ENCODE results near the gene ARL3. TPM values are rescaled to one million over a fixed set of nuclear protein-coding genes. Genes with fewer than 3 reads are reported as not detected.
A peak's percentile ranks its signal among the peaks of the same experiment; 100 is the strongest.
"Not testable (repeated sequence)": the region's sequence is repeated elsewhere in the genome, so short reads cannot be mapped to it uniquely, and the experiment has no call there.

ARL3 gene
- total RNA-seq, 1 experiment from 2014 or later = 10.4 TPM

DNA sequence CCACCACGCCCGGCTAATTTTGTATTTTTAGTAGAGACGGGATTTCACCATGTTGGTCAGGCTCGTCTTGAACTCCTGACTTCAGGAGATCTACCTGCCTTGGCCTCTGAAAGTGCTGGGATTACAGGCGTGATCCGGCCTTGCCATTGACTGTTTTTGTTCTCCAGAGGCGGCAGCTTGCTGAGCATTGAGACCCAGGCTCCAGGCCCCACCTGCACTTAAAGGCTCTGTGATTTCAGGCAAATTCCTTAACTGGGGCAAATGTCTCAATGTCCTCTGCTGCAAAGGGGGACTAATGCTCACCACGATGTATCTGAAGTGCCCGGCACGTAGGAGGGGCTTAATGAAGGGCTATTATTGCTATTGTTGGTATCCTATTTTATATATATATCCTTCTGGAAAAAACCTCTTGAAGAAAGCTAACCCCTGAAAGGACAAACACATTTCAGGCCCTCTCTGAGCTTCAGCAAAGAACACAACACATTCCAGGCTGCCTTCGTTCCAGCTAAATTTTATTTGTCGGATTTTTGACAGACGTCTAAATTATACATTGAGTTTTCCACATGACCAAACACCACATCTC is 40.9 kb downstream of the ARL3 start:
- no peak for DNase-seq (ENCODE audit: low spot score)

DNA sequence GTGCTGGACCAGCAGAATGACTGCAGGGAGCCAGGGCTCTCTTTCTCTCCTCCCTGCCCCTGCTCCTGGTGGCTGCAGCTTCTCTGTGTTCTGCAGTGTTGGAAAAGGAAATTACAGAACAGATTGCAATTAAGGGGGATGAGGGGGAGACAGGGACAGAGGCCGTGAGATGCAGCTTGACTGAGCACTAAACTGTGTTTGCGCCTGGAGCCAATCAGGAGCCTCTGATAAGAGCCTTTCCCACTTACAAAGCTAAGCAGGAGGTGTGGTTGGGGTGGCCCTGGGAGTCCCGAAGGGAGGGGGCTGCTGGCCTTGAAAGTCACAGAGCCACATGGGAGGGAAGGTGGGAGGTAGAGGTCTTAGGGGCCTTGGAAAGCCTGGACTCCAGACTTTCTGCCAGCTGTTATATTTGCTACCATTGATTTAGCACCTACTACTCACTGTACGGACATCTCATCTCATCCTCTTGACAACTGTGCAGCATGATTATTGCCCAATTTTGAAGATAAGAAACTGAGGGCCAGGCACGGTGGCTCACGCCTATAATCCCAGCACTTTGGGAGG is 43.2 kb downstream of the ARL3 start:
- DNase-seq (ENCODE audit: low spot score) = no peak

DNA sequence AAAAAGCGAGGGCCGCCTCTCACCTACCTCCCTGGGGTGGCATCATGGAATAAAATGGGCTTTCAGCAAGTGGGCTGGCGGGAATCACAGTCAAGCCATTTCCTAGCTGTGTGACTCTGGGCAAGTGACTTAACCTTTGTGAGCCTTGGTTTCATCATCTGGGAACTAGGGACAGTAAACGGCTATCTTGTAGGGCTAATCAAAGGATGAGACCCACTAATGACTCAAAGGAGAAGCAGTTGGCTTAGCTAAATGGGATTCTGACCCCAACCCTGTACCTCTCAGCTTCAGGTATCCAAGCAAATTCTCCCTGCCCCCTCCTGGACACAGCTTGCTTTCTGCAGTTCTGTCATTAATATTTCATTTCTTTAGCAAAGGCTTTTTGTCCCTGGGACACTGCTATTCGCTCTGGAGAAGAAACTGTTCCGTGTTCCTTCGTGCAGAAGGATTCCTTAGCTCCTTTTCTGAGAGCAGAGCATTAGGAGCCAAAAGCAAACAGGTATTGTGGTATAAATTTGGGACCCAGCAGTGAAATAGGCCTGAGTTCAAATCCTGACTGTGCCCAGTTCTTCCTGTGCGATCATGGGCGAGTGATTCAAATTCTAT is 44.0 kb downstream of the ARL3 start:
- no peak for DNase-seq (ENCODE audit: low spot score)

DNA sequence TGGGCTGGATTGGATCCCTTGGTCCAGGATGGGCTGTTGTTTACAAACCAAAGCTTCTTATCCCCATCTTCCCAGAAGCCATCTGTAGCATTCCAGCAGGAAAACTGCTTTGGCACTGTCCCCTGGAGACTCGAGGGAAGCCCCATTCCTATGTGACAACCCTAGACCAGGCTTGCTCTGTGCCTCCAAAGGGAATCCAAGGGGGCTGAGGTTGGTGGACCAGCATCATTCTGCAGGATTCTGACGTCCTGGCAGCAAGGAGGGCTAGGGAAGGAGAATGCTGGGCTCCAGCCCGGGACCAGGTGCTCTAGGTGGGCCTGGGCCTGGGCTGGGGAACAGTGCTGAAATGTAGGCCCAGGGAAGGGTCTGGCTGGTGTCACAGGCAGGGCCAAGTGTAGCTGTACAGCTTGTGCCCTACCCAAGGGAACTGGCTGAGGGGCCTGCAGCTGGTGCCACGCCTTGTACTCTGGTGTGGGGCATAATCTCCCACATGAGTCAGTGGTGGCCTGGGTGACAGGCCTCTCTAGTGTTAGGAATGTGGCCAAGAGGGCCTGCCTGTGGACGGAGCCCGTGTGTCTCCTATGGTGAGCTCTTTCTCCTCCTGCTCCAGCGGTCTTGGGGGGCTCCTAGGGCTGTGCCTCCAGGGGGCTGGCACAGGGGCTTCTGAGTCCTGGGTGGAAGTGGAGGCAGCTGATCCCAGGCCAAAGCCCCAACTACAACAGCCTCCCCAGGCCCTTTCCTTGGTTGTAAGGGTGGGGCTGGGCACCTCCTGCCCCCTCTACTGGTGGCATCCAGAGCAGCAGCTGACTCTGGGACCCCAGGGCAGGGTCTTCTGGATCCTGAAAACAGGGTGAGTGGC is 44.8 kb downstream of the ARL3 start:
- peak; percentile 45 for DNase-seq (ENCODE audit: low spot score)

DNA sequence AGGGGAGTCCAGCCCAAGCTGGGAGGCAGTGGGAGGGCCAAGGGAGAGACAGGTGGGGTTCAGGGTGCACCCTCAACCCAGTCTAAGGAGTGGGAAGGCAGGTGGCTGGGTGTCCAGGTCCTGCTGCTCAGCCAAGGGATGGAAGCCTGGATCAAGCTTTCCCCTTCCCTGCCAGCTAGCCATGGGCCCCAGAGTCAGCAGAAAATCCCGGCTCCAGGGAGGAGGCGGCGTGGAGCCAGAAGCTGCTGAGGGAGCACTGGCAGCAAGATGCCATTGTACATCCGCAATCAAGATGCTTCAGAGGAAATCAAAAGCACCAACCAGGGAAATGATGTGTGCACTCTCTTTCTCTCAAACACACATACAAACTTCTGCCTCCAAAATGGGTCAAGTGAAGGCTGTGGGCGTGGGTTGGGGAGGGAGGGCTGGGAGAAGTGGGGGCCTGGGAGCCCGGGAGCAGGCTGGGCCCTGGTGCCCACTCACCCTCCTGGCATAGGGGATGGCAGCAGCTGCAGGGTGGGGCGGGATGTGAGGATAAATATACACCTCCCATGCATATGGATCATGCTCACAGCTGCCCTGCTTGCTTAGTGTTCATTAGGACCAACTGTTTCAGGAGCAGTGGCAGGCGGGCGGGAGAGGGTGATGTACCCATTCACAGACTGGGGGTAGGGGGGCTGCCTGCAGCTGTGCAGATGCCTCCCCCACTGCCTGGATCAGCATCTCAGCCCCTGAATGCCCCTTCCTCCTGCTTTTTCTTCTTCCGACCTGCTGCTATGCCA is 45.7 kb downstream of the ARL3 start:
- DNase-seq (ENCODE audit: low spot score) = no peak

DNA sequence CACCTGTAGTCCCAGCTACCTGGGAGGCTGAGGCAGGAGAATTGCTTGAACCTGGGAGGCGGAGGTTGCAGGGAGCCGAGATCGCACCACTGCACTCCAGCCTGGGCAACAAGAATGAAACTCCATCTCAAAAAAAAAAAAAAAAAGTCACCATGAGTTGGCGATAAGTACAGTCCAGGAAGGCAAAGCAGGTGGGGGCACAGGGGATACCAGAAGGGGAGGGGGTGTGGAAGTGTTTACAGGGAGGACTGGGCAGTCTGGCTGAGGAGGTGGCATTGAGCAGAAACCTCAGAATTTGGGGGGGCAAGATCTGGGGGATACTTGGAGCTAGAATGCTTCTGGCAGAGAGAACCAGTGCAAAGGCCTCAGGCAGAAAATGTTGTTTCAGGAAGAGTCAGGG is 46.8 kb downstream of the ARL3 start:
- not testable (repeated sequence) for DNase-seq (ENCODE audit: low spot score)

DNA sequence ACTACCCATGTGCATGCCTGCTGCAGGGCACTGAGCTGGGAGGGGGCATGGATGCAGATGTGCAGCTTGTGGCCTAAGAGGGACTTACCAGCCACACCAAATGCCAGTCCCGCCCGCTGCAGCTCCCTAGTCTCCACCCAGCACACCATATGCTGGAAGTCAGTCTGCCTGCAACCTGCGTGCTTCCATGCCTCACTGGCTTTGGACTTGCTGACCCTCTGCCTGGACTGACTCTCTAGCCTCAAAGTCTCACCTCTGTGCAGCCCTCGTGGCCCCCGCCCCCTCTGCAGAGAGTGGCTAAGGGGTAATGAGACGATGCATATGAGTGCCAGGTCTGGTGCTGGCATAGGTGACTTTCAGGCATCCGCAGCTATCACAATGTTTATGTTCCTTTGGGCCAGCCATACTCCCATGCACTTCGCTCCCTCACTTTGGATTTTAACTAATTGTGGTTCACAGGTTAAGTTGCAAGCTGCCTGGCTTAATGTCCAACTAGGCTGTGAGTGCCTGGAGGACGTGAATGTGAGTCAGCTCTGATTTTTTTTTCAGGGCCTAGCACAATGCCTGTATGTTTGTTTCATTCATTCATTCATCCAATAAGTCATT is 48.2 kb downstream of the ARL3 start:
- DNase-seq (ENCODE audit: low spot score) = no peak

DNA sequence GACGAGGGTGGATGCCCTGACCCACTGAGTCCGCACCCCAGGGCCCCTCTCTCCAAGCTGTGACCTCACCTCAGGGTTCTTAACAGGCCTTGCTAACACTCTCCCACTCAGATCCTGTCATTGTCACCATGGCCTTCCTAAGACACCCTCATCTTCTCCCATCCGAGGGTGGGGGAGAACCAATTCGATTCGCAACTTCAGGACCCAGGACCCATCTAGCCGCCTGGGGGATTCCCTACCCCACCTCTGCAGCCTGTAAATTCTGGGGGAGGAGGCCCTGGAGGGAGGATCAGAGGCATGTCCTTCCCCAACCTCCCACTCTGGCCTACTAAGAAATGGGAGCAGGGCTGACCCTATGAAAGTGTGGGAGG is 52.6 kb downstream of the ARL3 start:
- DNase-seq (ENCODE audit: low spot score) = no peak

DNA sequence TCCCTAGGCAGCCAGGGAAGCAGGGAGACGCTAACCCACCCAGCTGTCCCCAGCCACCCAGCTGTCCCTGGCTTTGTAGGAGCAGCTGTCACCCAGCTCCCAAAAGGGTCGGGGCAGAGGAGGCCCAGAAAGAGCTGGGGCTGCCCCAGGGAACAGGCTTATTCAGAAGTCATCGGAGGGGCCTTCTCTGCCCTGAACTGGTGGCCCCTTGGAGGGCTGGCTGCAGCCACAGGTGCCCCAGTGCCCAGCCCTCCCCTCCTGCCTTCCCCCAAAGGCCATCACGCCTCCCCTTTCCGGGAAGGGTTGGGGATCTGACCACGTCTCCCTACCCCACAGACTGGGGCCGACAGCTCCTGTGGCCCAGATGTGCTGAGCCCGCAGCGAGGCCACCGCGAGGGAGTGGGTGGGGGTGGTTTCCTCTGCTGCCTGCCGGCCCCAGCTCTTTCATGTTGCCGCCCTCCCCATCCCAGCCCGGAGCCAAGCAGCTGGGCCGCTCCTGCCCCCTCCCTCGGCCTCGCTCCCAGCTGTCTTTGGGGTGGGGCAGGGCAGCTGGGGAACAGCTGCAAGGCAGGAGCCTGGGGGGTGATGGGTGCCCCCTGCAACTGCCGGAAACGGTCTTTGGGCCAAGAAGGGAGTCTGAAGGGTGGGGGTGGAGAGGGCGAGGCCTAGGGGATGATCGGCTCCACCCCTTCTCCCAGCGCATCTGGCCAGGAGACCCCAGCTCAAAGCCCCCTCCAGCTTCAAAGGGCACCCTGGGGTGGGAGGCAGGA is 53.1 kb downstream of the ARL3 start:
- DNase-seq (ENCODE audit: low spot score) = no peak

DNA sequence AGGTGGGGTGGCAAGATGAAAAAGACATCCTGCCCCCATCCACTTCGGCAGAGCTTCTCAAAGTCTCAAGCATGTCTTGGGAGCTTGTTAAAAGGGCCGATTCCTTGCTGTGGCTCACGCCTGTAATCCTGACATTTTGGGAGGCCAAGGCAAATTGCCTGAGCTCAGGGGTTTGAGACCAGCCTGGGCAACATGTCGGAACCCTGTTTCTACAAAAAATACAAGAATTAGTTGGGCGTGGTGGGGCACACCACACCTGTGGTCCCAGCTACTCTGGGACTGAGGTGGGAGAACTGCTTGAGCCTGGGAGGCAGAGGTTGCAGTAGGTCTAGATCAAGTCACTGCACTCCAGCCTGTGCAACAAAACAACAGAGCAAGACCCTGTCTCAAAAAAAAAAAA is 55.4 kb downstream of the ARL3 start:
- no peak for DNase-seq (ENCODE audit: low spot score)

DNA sequence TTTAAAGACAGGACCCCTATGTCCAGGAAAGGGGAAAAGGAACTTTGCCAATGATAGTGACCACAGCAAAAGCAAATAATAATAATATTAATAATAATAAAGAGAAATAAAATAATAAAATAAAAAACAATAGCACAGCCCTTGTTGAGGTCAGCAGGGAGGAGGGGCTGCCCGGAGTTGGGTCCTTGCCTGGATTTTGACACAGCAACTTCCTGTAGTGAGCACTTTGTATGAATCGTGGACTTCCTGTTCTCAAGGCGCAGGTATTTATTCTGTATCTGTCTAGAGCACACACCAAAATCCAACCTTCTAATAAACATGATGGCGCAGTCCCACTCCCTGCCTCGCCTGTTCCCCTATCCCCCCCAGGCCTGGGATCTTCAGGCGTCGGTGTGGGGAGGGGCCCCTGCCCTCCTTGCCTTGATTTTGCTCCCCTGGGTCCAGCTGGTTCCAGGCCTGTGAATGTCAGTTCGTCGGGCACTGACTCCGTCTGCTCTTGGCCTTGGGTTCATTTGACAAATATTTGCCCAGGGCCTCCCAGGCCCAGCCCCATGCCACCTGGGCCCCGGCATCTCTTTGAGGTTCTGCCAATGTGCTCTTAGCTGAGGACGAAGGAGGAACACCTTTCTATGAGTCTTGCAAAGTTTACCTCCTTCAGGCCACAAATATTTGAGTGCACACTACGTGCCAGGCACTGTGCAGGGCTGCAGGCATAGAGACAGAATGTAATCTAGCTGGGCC is 56.0 kb downstream of the ARL3 start:
- DNase-seq (ENCODE audit: low spot score) = no peak

DNA sequence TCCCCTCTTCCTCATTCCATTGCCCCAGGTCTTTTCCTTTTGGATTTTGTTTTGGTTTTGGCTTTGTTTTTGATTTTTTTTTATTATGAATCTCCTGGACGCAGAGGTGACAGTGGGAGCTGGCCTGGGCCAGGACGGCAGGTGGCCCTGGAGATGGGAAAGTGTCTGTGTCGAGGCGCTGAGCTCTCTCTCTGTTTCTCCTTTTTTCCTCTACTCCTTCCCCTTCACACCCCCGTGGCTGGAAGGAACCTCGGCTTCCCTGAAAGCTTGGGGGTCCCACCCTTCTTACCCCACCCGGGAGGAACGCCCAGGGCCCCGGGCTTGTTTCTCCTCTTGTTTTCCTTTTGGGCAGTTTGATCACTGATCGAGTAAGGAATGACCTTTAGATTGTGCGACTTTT is 56.7 kb downstream of the ARL3 start:
- DNase-seq (ENCODE audit: low spot score) = no peak

DNA sequence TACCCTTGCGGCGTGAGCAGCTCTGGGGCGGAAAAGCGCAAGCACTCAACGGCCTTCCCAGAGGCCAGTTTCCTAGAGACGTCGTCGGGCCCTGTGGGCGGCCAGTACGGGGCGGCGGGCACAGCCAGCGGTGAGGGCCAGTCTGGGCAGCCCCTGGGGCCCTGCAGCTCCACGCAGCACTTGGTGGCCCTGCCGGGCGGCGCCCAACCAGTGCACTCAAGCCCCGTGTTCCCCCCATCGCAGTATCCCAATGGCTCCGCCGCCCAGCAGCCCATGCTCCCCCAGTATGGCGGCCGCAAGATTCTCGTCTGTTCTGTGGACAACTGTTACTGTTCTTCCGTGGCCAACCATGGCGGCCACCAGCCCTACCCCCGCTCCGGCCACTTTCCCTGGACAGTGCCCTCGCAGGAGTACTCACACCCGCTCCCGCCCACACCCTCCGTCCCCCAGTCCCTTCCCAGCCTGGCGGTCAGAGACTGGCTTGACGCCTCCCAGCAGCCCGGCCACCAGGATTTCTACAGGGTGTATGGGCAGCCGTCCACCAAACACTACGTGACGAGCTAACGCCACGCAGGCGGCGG is 57.3 kb downstream of the ARL3 start:
- no peak for DNase-seq (ENCODE audit: low spot score)

DNA sequence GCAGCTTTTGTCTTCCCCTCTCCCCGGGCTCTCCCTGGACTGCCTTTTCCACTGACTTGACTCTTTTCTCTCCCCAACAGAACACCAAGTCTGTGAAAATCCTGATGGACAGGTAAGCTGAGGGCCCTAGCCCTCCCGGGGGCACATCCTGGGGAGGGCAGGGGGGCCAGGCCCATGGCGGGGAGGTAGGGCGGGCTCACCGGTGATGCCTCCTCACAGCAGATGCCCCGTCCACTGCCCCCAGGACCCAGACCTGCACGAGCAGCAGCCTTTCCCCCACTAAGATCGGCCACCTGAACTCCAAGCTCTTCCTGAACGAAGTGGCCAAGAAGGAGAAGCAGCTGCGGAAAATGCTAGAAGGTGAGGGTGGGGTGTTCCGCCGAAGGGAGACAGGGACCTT is 58.2 kb downstream of the ARL3 start:
- no peak for DNase-seq (ENCODE audit: low spot score)

DNA sequence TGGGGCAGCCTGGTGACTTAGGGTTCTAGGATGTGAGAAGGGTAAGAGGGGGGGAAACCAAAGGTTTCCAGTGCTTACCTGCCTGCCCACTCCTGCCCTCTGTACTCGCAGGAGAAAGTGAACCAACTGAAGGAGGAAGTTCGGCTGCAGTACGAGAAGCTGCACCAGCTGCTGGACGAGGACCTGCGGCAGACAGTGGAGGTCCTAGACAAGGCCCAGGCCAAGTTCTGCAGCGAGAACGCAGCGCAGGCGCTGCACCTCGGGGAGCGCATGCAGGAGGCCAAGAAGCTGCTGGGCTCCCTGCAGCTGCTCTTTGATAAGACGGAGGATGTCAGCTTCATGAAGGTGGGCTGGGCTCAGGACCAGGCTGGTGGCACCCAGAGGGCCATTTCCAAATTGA is 59.2 kb downstream of the ARL3 start:
- no peak for DNase-seq (ENCODE audit: low spot score)

DNA sequence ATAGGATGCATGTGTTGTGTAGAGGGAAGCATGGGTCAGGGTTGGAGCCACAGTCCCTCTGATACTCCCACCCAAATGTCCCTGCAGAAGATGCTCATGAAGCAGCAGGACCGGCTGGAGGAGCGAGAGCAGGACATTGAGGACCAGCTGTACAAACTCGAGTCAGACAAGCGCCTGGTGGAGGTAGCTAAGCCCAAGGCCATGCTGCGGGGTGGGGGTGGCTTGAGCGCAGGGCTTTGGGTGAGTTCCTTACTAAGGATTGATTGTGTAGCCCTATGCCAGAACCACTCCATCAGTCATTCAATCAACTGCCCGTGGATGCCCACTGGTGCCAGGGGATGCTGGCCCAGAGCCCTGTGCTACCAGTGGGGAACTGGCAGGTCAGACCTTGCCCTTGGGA is 59.6 kb downstream of the ARL3 start:
- DNase-seq (ENCODE audit: low spot score) = no peak

DNA sequence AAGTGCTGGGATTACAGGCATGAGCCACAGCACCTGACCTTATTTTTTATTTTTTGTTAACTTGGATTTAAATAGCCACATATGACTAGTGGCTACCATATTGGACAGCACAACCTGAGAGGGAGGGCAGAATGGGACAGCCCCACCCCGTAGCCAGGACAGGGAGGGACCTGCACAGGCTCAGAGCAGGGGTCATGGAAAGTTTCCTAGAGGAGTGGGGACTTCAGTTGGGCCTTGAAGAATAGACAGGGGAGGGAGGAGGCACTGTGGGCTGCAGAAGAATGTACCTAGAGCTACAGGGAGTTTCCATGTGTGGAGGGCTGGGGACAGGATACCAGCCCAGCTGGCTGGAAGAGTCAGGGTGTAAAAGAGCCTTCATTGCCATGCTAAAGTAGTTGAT is 61.1 kb downstream of the ARL3 start:
- no peak for DNase-seq (ENCODE audit: low spot score)

DNA sequence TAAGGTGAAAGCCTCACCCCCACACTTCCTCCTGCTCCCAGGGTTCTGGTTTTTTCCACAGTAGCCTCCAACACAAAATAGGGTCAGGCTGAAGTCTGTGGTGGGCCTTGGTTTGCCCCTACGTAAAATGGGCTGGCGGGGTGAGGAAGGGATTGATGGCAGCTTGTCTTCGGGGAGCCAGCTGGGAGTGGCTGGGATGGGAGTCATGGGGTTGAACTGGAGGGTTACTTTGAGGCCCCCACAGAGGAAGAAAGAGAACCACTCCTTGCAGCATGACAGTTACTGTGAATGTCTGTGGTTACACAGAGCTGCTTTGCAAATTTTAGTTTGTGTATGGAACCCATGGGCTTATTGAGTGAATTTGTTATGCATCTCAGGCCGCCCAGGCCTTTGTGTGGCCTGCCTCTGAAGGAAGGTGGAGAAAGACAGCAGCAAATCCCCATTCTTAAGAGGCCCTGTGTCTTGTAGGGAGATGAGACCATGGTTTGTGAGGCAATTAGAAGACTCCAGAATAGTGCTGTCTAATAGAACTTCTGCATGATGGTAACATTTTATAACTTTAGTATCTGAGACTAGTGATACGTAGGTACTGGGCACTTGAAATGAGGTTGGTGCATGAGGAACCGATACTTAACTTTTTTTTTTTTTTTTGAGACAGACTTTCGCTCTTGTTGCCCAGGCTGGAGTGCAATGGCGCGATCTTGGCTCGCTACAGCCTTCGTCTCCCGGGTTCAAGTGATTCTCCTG is 61.9 kb downstream of the ARL3 start:
- no peak for DNase-seq (ENCODE audit: low spot score)
